GM18526 (cell line): ENCODE data around the gene TGFBR3.

Source experiments
- POLR2A ChIP-seq: IDR thresholded peaks from 3 replicates; pipeline ENCODE4 v1.6.1; 2011; ENCODE audit not compliant: insufficient read length; ENCODE audit errors: extremely low read depth

TGFBR3 gene

GRCh38 chr1:91821126-91821868 lies 64.7 kb downstream of the TGFBR3 start:
- no peak for TF ChIP-seq POLR2A

- TF ChIP-seq POLR2A = no peak
Observed at GRCh38 chr1:91819038-91819788, 66.7 kb downstream of the TGFBR3 start.

- no peak for TF ChIP-seq POLR2A
Observed at GRCh38 chr1:91818713-91818975, 67.3 kb downstream of the TGFBR3 start.

GRCh38 chr1:91817211-91817905 lies 68.6 kb downstream of the TGFBR3 start:
- TF ChIP-seq POLR2A = no peak

GRCh38 chr1:91816031-91816430 lies 69.9 kb downstream of the TGFBR3 start:
- no peak for TF ChIP-seq POLR2A

GRCh38 chr1:91814448-91814847 lies 71.5 kb downstream of the TGFBR3 start:
- TF ChIP-seq POLR2A = no peak

- no peak for TF ChIP-seq POLR2A
Observed at GRCh38 chr1:91813813-91814212, 72.1 kb downstream of the TGFBR3 start.

- no peak for TF ChIP-seq POLR2A
Observed at GRCh38 chr1:91811363-91812025, 74.5 kb downstream of the TGFBR3 start.

GRCh38 chr1:91809317-91809716 lies 76.6 kb downstream of the TGFBR3 start:
- no peak for TF ChIP-seq POLR2A

GRCh38 chr1:91807921-91808620 lies 77.9 kb downstream of the TGFBR3 start:
- no peak for TF ChIP-seq POLR2A

- no peak for TF ChIP-seq POLR2A
Observed at GRCh38 chr1:91806769-91807700, 78.9 kb downstream of the TGFBR3 start.

GRCh38 chr1:91806181-91806768 lies 79.7 kb downstream of the TGFBR3 start:
- no peak for TF ChIP-seq POLR2A

- no peak for TF ChIP-seq POLR2A
Observed at GRCh38 chr1:91805311-91805801, 80.6 kb downstream of the TGFBR3 start.
